Activated CD8-positive, alpha-beta memory T cell treated with anti-CD3 and anti-CD28 coated beads, Interleukin-2, amount 10 ng/mL, durations not matched to agents 7 days and 5 days (primary cell): ENCODE measurements around the gene DRD2. TPM values are rescaled to one million over a fixed set of nuclear protein-coding genes. Genes with fewer than 3 reads are reported as not detected.
"Not testable (repeated sequence)": the region's sequence is repeated elsewhere in the genome, so short reads cannot be mapped to it uniquely, and the experiment has no call there.

Experiments used
- ATAC-seq: fragments of 150-1000 bp; cut with Tn5 transposase; one replicate; pipeline ENCODE4 v1.10.0; 2021; ENCODE audit warnings: moderate library complexity
- CTCF ChIA-PET: fragments of 350-600 bp; sonication (Branson Sonifier 250); formaldehyde crosslinking; loops from one replicate; lab custom pipeline; 2021; ENCODE audit warnings: antibody characterized with exemption; lab: Charles Lee
- DNase-seq: peaks from one replicate; pipeline ENCODE4 v3.0.0-alpha.2; 2020
- H3K27ac Mint-ChIP-seq: one replicate; pipeline ENCODE4 v1.8.0; 2021; ENCODE audit warnings: mild to moderate bottlenecking, mixed read lengths
- H3K27me3 Mint-ChIP-seq: one replicate; pipeline ENCODE4 v1.8.0; 2021; ENCODE audit warnings: mixed read lengths
- H3K36me3 Mint-ChIP-seq: one replicate; pipeline ENCODE4 v1.8.0; 2021; ENCODE audit warnings: mild to moderate bottlenecking, mixed read lengths
- H3K4me1 Mint-ChIP-seq: one replicate; pipeline ENCODE4 v1.8.0; 2021; ENCODE audit warnings: mixed read lengths
- H3K4me3 Mint-ChIP-seq: one replicate; pipeline ENCODE4 v1.8.0; 2021; ENCODE audit warnings: mild to moderate bottlenecking, moderate library complexity, mixed read lengths
- H3K9me3 Mint-ChIP-seq: one replicate; pipeline ENCODE4 v1.8.0; 2022; ENCODE audit warnings: low read depth, mixed read lengths
- total RNA-seq, 2 experiments: library from RNA; stranded (reverse); gene quantifications; one replicate each; pipeline ENCODE4 v1.2.3, GENCODE V29; 2021

DRD2 gene
- 1 to 10 TPM in 1 of 2 experiments, under 1 TPM in 1; 0.52 to 1.4 TPM for total RNA-seq

DNA sequence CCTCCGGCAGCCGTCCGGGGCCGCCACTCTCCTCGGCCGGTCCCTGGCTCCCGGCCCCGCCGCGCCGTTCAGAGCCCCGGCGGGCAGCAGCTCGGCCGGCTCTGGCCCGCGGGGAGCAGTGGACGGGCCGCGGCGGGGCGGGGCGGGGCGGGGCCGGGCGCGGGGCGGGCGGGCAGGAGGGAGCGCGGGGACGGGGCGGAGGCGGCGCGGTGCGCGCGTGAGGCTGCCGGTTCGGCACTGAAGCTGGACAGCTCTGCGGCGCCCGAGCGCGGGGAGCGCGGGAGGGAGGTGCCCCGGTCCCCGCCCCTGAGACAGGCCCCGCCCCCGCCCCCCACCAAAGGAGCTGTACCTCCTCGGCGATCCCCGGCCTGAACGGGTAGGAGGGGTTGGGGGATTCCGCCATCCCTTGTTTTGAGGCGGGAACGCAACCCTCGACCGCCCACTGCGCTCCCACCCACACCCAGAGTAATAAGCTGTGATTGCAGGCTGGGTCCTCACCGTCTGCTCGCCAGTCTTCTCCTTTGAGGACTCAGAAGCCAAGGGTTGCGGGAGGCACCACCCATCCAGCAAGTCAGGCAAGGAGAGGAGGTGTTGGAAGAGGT is at the start of gene DRD2:
Gene DRD2 (minus strand): TSS at position 239 of the 602 bp plus-strand sequence. CDS start 50,747 bp downstream, outside the sequence.
- ATAC-seq (peak; percentile 38), DNase-seq (no peak)
- CTCF ChIA-PET: no interaction called here
- Mint-ChIP-seq H3K36me3 (peaks cover 1% of the 10 kb centered on the region), H3K9me3 (no peaks in the 10 kb centered on the region), H3K4me1 (peaks cover 6% of the 10 kb centered on the region), H3K27me3 (peaks cover 76% of the 10 kb centered on the region), H3K27ac (no peak within 1 kb of the TSS), H3K4me3 (peak within 1 kb of the TSS; percentile 34)

DNA sequence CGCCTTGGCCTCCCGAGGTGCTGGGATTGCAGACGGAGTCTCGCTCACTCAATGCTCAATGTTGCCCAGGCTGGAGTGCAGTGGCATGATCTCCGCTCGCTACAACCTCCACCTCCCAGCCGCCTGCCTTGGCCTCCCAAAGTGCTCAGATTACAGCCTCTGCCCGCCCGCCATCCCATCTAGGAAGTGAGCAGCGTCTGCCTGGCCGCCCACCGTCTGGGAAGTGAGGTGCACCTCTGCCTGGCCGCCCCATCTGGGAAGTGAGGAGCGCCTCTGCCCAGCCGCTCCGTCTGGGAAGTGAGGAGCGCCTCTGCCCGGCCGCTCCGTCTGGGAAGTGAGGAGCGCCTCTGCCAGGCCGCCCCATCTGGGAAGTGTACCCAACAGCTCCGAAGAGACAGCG is 48.7 kb upstream of the DRD2 start:
- H3K27ac Mint-ChIP-seq, ATAC-seq, H3K36me3 Mint-ChIP-seq, H3K9me3 Mint-ChIP-seq, DNase-seq, H3K4me1 Mint-ChIP-seq, CTCF ChIA-PET, H3K4me3 Mint-ChIP-seq: not testable (repeated sequence)
- peaks cover 42% of the 10 kb centered on the region for H3K27me3 Mint-ChIP-seq

DNA sequence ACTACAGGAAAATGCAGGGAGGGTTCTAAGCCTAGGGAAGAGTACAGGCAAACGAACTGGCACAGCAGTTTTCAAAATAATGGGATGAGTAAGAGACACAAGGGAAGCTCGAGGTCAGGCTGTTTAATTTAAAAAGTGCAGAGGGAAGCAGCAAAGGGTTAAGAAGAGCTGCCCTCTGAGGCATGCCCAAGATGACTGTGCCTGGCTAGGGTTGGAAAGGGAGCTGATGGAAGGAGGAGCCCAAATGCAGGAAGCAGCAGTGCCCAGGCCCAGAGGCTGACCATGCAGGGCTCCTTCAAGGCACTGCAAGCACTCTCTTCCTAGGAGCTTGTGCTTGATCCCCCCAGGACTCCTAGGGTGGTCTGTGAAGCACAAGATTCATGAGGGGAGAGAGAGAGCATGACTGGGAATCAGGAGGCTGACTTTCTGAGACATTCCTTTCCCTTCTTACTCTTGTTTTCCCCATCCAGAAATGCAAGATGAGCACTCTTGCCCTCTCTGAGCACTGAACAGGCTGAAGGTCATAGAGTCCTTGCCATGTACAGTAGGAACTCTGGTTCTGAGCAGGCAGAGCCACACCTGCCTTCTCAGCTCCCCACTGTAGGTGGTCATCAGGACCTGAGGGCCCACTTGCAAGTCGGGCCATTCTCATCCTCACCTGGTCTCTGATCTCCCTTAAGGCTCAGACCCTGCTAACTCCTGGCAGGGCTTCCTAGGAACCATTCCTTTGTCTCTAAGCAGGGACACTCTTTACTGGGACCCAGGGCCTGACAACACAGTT is 46.7 kb upstream of the DRD2 start:
- Mint-ChIP-seq H3K27me3 (peaks cover 43% of the 10 kb centered on the region), H3K9me3 (peaks cover 3% of the 10 kb centered on the region), H3K4me1 (no peaks in the 10 kb centered on the region), H3K27ac (no peak overlapping the region), H3K36me3 (no peaks in the 10 kb centered on the region), H3K4me3 (no peak overlapping the region)
- DNase-seq (no peak), ATAC-seq (no peak)
- CTCF ChIA-PET: interaction anchor here (1.1 kb wide), 1 partner anchor 232 kb away, joined by 3 read pairs; no protein-coding TSS in a partner anchor

DNA sequence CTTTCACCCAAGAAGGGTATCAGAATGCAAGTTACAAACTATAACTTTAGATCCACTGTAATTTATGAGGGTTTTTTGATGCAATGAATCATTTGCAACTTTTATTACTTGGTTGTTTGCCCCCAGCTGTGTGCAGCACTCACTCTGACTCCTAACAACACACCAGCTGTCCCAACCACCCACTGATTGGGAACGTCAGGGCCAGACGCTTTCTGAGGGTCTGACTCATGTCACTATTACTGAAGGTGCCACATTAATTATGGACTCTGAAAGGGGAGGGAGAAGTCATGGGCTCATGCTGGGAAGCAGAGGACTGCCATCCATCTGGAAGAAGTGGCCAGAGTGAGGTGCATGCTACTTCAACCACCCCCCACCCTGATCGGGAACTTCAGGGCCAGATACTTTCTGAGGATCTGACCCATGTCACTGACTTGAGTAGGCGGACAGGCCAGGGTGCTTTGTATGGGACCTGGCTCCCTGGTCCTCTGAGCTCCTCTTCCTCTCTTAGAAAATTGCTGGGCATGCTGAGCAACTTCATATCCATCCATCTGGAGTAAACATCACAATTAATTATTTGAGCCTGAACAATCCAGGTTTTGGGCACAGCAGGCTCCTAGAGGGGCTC is 44.9 kb upstream of the DRD2 start:
- H3K36me3 Mint-ChIP-seq: no peaks in the 10 kb centered on the region
- DNase-seq (no peak), ATAC-seq (no peak)
- no peak overlapping the region for H3K4me3 Mint-ChIP-seq
- H3K27me3 Mint-ChIP-seq: peaks cover 38% of the 10 kb centered on the region
- no peaks in the 10 kb centered on the region for H3K4me1 Mint-ChIP-seq
- peaks cover 3% of the 10 kb centered on the region for H3K9me3 Mint-ChIP-seq
- no peak overlapping the region for H3K27ac Mint-ChIP-seq
- CTCF ChIA-PET: interaction anchor here (0.8 to 2.0 kb wide), 3 partner anchors 9 to 214 kb away, joined by 3 to 6 read pairs (median 5); no protein-coding TSS in a partner anchor

DNA sequence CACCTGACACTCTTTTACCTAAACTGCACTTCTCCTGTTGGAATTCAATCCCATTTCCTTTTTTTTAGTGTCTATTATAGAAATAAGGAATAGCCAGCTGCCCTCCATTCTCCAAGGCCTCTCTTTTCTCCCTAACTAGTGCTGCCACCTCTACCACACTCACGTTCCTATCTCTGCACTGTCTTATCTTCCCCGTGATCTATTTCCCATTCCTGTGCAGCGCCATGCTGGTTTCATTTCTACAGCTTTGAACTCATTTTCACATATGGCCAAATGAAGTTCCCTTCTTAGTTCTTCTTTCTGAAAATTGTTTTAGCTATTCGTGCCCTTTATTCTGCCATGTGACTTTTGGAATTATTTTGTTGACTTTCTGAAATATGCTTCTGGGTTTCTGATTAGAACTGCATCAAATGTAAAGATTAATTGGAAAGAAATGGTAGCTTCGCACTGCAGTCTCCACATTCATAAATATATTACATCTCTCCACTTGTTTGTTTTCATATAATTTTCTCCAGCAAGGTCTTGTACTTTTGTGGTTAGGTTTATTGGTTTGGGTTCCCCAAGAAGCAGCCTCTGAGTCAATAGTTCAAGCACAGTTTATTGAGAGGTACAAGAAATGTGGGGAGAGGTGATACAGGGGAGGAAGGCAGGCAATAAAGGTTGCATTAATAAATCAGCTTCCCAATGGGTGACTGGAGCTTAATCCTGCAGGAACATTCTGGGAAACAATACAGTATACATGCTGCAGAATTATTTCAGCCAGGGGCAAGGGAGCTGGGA is 43.7 kb upstream of the DRD2 start:
- ATAC-seq: no peak
- CTCF ChIA-PET: interaction anchor here (0.8 to 2.0 kb wide), 3 partner anchors 10 to 213 kb away, joined by 3 to 6 read pairs (median 5); no protein-coding TSS in a partner anchor
- H3K27ac Mint-ChIP-seq: no peak overlapping the region
- peaks cover 38% of the 10 kb centered on the region for H3K27me3 Mint-ChIP-seq
- H3K4me3 Mint-ChIP-seq: no peak overlapping the region
- no peaks in the 10 kb centered on the region for H3K36me3 Mint-ChIP-seq
- DNase-seq: no peak
- H3K9me3 Mint-ChIP-seq: peaks cover 3% of the 10 kb centered on the region
- no peaks in the 10 kb centered on the region for H3K4me1 Mint-ChIP-seq

- no peaks in the 10 kb centered on the region for H3K36me3 Mint-ChIP-seq
- H3K27ac Mint-ChIP-seq: no peak overlapping the region
- CTCF ChIA-PET: no interaction called here
- DNase-seq (no peak), ATAC-seq (no peak)
- H3K27me3 Mint-ChIP-seq: peaks cover 34% of the 10 kb centered on the region
- no peak overlapping the region for H3K4me3 Mint-ChIP-seq
- no peaks in the 10 kb centered on the region for H3K4me1 Mint-ChIP-seq
- H3K9me3 Mint-ChIP-seq: peaks cover 3% of the 10 kb centered on the region
These were observed 42.2 kb upstream of the DRD2 start for GRCh38 chr11:113517361-113517760.

GRCh38 chr11:113514856-113515255 is 39.7 kb upstream of the DRD2 start:
- CTCF ChIA-PET: no interaction called here
- DNase-seq: no peak
- no peak for ATAC-seq
- Mint-ChIP-seq H3K36me3 (no peaks in the 10 kb centered on the region), H3K27me3 (peaks cover 27% of the 10 kb centered on the region), H3K4me1 (no peaks in the 10 kb centered on the region), H3K9me3 (peaks cover 3% of the 10 kb centered on the region), H3K27ac (no peak overlapping the region), H3K4me3 (no peak overlapping the region)

- Mint-ChIP-seq H3K27me3 (peaks cover 56% of the 10 kb centered on the region), H3K4me3 (no peak overlapping the region), H3K27ac (no peak overlapping the region), H3K4me1 (no peaks in the 10 kb centered on the region), H3K36me3 (no peaks in the 10 kb centered on the region), H3K9me3 (no peaks in the 10 kb centered on the region)
- DNase-seq: no peak
- ATAC-seq: no peak
- CTCF ChIA-PET: no interaction called here
These were observed 32.1 kb upstream of the DRD2 start for GRCh38 chr11:113507341-113507740.

GRCh38 chr11:113506893-113507292 is 31.7 kb upstream of the DRD2 start:
- no peaks in the 10 kb centered on the region for H3K4me1 Mint-ChIP-seq
- CTCF ChIA-PET: no interaction called here
- no peaks in the 10 kb centered on the region for H3K36me3 Mint-ChIP-seq
- peaks cover 59% of the 10 kb centered on the region for H3K27me3 Mint-ChIP-seq
- ATAC-seq (no peak), DNase-seq (no peak)
- no peak overlapping the region for H3K27ac Mint-ChIP-seq
- no peak overlapping the region for H3K4me3 Mint-ChIP-seq
- no peaks in the 10 kb centered on the region for H3K9me3 Mint-ChIP-seq

GRCh38 chr11:113506461-113506860 is 31.3 kb upstream of the DRD2 start:
- Mint-ChIP-seq H3K4me1 (no peaks in the 10 kb centered on the region), H3K9me3 (no peaks in the 10 kb centered on the region), H3K36me3 (no peaks in the 10 kb centered on the region), H3K4me3 (no peak overlapping the region), H3K27ac (no peak overlapping the region), H3K27me3 (peaks cover 58% of the 10 kb centered on the region)
- ATAC-seq (no peak), DNase-seq (no peak)
- CTCF ChIA-PET: no interaction called here

DNA sequence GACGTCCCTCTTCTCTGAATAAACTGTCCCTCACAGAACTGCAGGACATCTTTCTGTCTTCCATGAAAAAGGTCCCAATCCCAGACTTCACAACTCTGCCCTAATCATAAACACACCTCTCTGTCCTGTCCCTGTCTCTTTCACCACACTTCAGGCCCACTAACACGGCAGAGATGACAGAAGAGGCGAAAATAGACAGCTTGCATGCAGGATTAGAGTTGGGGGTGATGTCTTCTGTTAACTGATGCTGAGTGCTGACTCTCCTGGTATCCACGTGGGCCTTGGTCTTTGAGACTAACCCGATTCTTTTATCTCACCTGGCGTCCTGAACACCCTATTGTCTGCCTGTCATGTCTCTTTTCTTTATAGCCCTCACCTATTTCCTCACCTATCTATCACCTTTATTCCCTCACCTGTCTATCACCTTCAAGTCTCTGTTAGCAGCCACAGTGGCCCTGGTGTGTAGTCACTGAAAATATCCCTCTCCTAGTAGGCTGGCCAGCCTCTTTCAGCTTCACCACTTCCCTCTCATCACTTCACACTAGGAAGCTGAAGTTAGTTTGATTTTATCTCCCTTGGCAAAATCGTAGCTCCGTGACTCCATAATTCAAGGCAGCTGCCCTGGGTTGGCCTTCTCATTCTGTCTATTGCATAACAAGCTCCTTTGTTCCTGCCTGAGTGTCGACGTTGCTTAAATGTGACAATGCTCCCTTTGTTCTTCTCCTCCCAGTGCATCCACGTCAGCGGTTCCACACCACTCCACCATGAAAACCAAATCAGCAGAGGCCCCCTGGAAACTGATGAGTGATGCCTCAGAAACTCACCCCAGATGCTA is 30.6 kb upstream of the DRD2 start:
- CTCF ChIA-PET: no interaction called here
- no peak overlapping the region for H3K4me3 Mint-ChIP-seq
- ATAC-seq (no peak), DNase-seq (no peak)
- peaks cover 61% of the 10 kb centered on the region for H3K27me3 Mint-ChIP-seq
- no peaks in the 10 kb centered on the region for H3K4me1 Mint-ChIP-seq
- no peaks in the 10 kb centered on the region for H3K36me3 Mint-ChIP-seq
- no peaks in the 10 kb centered on the region for H3K9me3 Mint-ChIP-seq
- no peak overlapping the region for H3K27ac Mint-ChIP-seq

DNA sequence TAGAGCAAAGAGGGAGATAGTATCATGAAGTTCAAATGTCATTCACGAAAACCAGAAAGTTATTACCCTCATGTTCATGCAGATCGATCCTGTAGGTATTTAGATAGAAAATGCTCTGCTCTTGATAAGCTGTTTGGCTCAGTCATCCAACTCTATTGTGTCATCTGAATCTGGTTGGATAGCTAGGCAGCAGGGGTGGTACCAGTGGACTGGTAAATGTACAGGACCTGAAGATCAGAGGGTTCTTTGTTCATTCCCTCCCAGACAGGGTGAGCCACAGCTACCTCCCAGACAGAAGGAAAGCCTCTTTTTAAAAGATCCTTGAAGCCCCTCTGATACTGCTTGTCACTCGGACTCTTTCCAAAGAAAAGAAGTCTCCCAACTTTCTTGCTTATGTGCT is 29.8 kb upstream of the DRD2 start:
- Mint-ChIP-seq H3K36me3 (no peaks in the 10 kb centered on the region), H3K4me3 (no peak overlapping the region), H3K4me1 (no peaks in the 10 kb centered on the region), H3K27me3 (peaks cover 57% of the 10 kb centered on the region), H3K27ac (no peak overlapping the region), H3K9me3 (no peaks in the 10 kb centered on the region)
- CTCF ChIA-PET: no interaction called here
- DNase-seq (no peak), ATAC-seq (no peak)
